Measurements from ENCODE around the gene SRPK2. TPM values are rescaled to one million over a fixed set of nuclear protein-coding genes. Genes with fewer than 3 reads are reported as not detected.

The SRPK2 gene
- total and polyA plus RNA-seq, 2 donors (not counting 1 experiment from before 2014, with no cell fraction given): 15.2 to 108 TPM

DNA sequence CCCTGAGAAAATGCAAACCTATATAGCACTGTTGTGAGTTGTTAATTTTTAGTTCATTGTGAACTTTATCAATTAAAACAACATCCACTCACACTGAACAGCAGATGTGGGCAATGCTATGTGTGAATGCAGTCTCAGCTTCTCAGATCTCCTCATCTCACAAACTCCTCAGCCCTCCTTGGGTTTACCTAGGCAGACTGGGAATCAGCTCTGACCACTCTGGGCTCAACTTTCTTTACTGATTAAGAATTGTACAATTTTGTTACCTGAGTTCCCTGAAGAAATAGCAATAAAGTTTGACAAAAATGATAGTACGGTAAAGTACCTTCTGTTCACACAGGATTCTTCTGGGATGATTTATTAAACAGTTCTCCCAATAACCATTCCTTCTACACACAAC is 124.0 kb downstream of the SRPK2 start:
- intact Hi-C loops (cut with micrococcal nuclease): no loop called here
- peaks cover 84% of the 10 kb centered on the region for H3K79me2 ChIP-seq (ENCODE audit: control insufficient read depth, insufficient read depth, low read length)
- POLR2A ChIA-PET: no interaction called here

GRCh38 chr7:105261689-105262088 is 127.0 kb downstream of the SRPK2 start:
- peaks cover 41% of the 10 kb centered on the region for H4K20me1 ChIP-seq (ENCODE audit: control insufficient read depth, insufficient read depth, low read length, poor library complexity, severe bottlenecking)

More for the DNA sequence above, 124.0 kb downstream of the SRPK2 start:
- Mint-ChIP-seq H3K9me3 (ENCODE audit: insufficient read depth) (no peaks in the 10 kb centered on the region), H3K27me3 (no peaks in the 10 kb centered on the region), H3K4me3 (no peak overlapping the region), H3K27ac (no peak overlapping the region), H3K4me1 (peaks cover 43% of the 10 kb centered on the region)
- Histone ChIP-seq H3K9ac (ENCODE audit: low read length) (no peak overlapping the region), H2AFZ (ENCODE audit: insufficient read depth, low read depth, low read length, poor library complexity, severe bottlenecking) (no peak overlapping the region), H3K4me3 (ENCODE audit: control extremely low read depth in 1 of 5, extremely low read depth in 1 of 5, insufficient read depth in 1 of 5, low read depth in 2 of 5, low read length in 4 of 5) (no peak overlapping the region), H3K36me3 (replicated peaks in 1 of 2; ENCODE audit: control extremely low read depth in 1 of 2, control insufficient read depth in 1 of 2, extremely low read depth in 1 of 2, insufficient read depth in 2 of 2, low read length in 1 of 2) (no peaks in the 10 kb centered on the region), H3K4me2 (replicated peaks; ENCODE audit: low read depth, low read length, poor library complexity, severe bottlenecking) (no peak overlapping the region), H3K9me3 (ENCODE audit: control extremely low read depth in 1 of 3, control insufficient read depth in 2 of 3, insufficient read depth in 1 of 3, low read length in 2 of 3) (peaks cover 0 to 4% (median 0%) of the 10 kb centered on the region in 3 donors), H3K4me1 (ENCODE audit: control insufficient read depth in 2 of 2, insufficient read depth in 2 of 2, low read length in 2 of 2) (peaks cover 12 to 15% of the 10 kb centered on the region in 2 donors), H3K27ac (ENCODE audit: low read length in 2 of 2) (no peak overlapping the region), H4K20me1 (ENCODE audit: control insufficient read depth, insufficient read depth, low read length, poor library complexity, severe bottlenecking) (peaks cover 21% of the 10 kb centered on the region), H3K27me3 (replicated peaks in 1 of 4; ENCODE audit: control extremely low read depth in 1 of 4, control insufficient read depth in 3 of 4, insufficient read depth in 4 of 4, low read length in 3 of 4) (no peaks in the 10 kb centered on the region)
- WGBS (ENCODE audit: insufficient coverage): no CpG with 5 or more reads among the region's 1 CpG
- CTCF ChIA-PET: no interaction called here
- no peak for DNase-seq
- TF ChIP-seq, protein P1, sequence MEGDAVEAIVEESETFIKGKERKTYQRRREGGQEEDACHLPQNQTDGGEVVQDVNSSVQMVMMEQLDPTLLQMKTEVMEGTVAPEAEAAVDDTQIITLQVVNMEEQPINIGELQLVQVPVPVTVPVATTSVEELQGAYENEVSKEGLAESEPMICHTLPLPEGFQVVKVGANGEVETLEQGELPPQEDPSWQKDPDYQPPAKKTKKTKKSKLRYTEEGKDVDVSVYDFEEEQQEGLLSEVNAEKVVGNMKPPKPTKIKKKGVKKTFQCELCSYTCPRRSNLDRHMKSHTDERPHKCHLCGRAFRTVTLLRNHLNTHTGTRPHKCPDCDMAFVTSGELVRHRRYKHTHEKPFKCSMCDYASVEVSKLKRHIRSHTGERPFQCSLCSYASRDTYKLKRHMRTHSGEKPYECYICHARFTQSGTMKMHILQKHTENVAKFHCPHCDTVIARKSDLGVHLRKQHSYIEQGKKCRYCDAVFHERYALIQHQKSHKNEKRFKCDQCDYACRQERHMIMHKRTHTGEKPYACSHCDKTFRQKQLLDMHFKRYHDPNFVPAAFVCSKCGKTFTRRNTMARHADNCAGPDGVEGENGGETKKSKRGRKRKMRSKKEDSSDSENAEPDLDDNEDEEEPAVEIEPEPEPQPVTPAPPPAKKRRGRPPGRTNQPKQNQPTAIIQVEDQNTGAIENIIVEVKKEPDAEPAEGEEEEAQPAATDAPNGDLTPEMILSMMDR (IDR thresholded peaks at IDR 0.05): no peak
- TF ChIP-seq EZH2 (IDR thresholded peaks at IDR 0.05; ENCODE audit: borderline replicate concordance, insufficient read depth, low read depth, low read length, poor library complexity, severe bottlenecking): no peak
- ATAC-seq (ENCODE audit: low read depth): no peak

More at GRCh38 chr7:105261689-105262088, 127.0 kb downstream of the SRPK2 start:
- Histone ChIP-seq H3K9ac (ENCODE audit: low read length) (no peak overlapping the region), H3K27me3 (replicated peaks in 1 of 4; ENCODE audit: control extremely low read depth in 1 of 4, control insufficient read depth in 3 of 4, insufficient read depth in 4 of 4, low read length in 3 of 4) (no peaks in the 10 kb centered on the region), H3K36me3 (replicated peaks in 1 of 2; ENCODE audit: control extremely low read depth in 1 of 2, control insufficient read depth in 1 of 2, extremely low read depth in 1 of 2, insufficient read depth in 2 of 2, low read length in 1 of 2) (no peaks in the 10 kb centered on the region), H3K79me2 (ENCODE audit: control insufficient read depth, insufficient read depth, low read length) (peaks cover 82% of the 10 kb centered on the region), H2AFZ (ENCODE audit: insufficient read depth, low read depth, low read length, poor library complexity, severe bottlenecking) (no peak overlapping the region), H3K4me1 (ENCODE audit: control insufficient read depth in 2 of 2, insufficient read depth in 2 of 2, low read length in 2 of 2) (peaks cover 9 to 17% of the 10 kb centered on the region in 2 donors), H3K9me3 (ENCODE audit: control extremely low read depth in 1 of 3, control insufficient read depth in 2 of 3, insufficient read depth in 1 of 3, low read length in 2 of 3) (peaks cover 0 to 4% (median 0%) of the 10 kb centered on the region in 3 donors), H3K4me3 (ENCODE audit: control extremely low read depth in 1 of 5, extremely low read depth in 1 of 5, insufficient read depth in 1 of 5, low read depth in 2 of 5, low read length in 4 of 5) (no peak overlapping the region), H3K4me2 (replicated peaks; ENCODE audit: low read depth, low read length, poor library complexity, severe bottlenecking) (no peak overlapping the region), H3K27ac (ENCODE audit: low read length in 2 of 2) (peak overlapping the region in 1 of 2 donors; percentile 16)
- CTCF ChIA-PET: interaction anchor here (1.8 kb wide), 1 partner anchor 9 kb away, joined by 10 read pairs; no protein-coding TSS in a partner anchor
- intact Hi-C loops (cut with micrococcal nuclease): no loop called here
- no peak overlapping the region for H3K4me3 Mint-ChIP-seq
- H3K27me3 Mint-ChIP-seq: no peaks in the 10 kb centered on the region
- ATAC-seq (ENCODE audit: low read depth) (no peak), DNase-seq (no peak)
- peaks cover 51% of the 10 kb centered on the region for H3K4me1 Mint-ChIP-seq
- H3K27ac Mint-ChIP-seq: peak overlapping the region; percentile 0
- POLR2A ChIA-PET: interaction anchor here (0.9 kb wide), 1 partner anchor 32 kb away, joined by 5 read pairs; no protein-coding TSS in a partner anchor
- H3K9me3 Mint-ChIP-seq (ENCODE audit: insufficient read depth): no peaks in the 10 kb centered on the region
- WGBS (ENCODE audit: insufficient coverage): 60% methylated on average over 1 of the region's 2 CpGs
- TF ChIP-seq EZH2 (IDR thresholded peaks at IDR 0.05; ENCODE audit: borderline replicate concordance, insufficient read depth, low read depth, low read length, poor library complexity, severe bottlenecking): no peak
- TF ChIP-seq, protein P1 (IDR thresholded peaks at IDR 0.05): no peak
